RWPE1 (cell line): ENCODE measurements around the gene NFATC1.

Experiments used
- CTCF ChIA-PET: fragments of 350-600 bp; sonication (Branson Sonifier 250); formaldehyde crosslinking; extraction: SDS; loops from one replicate; lab custom pipeline; 2021; lab: Yijun Ruan, JAX
- POLR2A ChIA-PET: fragments of 400-600 bp; formaldehyde crosslinking; extraction: SDS; loops from one replicate; lab custom pipeline; 2020; ENCODE audit warnings: antibody characterized with exemption; ENCODE audit not compliant: low non-redundant PET; lab: Yijun Ruan, JAX
- DNase-seq: peaks from one replicate; pipeline ENCODE4 v3.0.0; 2012; ENCODE audit warnings: low spot score
- H3K27ac ChIP-seq: fragments of 450-650 bp; 2 replicates; pipeline ENCODE4 v1.5.1; 2017
- CTCF ChIP-seq: fragments of 450-650 bp; conservative IDR thresholded peaks from 2 replicates; pipeline ENCODE4 v1.5.1; 2017; ENCODE audit warnings: low read depth, mild to moderate bottlenecking

The NFATC1 gene

GRCh38 chr18:79386547-79386946, 9.2 kb upstream of the NFATC1 start:
- DNase-seq, result no peak
- POLR2A ChIA-PET, result no interaction called here
- TF ChIP-seq CTCF, result no peak
- no peak overlapping the region for H3K27ac ChIP-seq
- CTCF ChIA-PET, result no interaction called here

- ChIA-PET CTCF (interaction anchor here (0.6 kb wide), 1 partner anchor 138 kb away, joined by 3 read pairs; no protein-coding TSS in a partner anchor), POLR2A (no interaction called here)
- no peak overlapping the region for H3K27ac ChIP-seq
- no peak for TF ChIP-seq CTCF
- DNase-seq, result no peak
These were observed 8.5 kb upstream of the NFATC1 start for GRCh38 chr18:79387214-79387613.

GRCh38 chr18:79387615-79388014, 8.1 kb upstream of the NFATC1 start:
- TF ChIP-seq CTCF, result no peak
- POLR2A ChIA-PET, result no interaction called here
- CTCF ChIA-PET, result interaction anchor here (0.6 kb wide), 1 partner anchor 138 kb away, joined by 3 read pairs; no protein-coding TSS in a partner anchor
- DNase-seq, result no peak
- no peak overlapping the region for H3K27ac ChIP-seq

GRCh38 chr18:79388043-79388442, 7.7 kb upstream of the NFATC1 start:
- ChIA-PET POLR2A (no interaction called here), CTCF (no interaction called here)
- H3K27ac ChIP-seq, result no peak overlapping the region
- DNase-seq, result no peak
- no peak for TF ChIP-seq CTCF

GRCh38 chr18:79389689-79390088, 6.0 kb upstream of the NFATC1 start:
- TF ChIP-seq CTCF, result no peak
- ChIA-PET POLR2A (no interaction called here), CTCF (no interaction called here)
- no peak overlapping the region for H3K27ac ChIP-seq
- DNase-seq, result no peak

GRCh38 chr18:79392226-79392625, 3.5 kb upstream of the NFATC1 start:
- no peak overlapping the region for H3K27ac ChIP-seq
- DNase-seq, result no peak
- ChIA-PET POLR2A (no interaction called here), CTCF (no interaction called here)
- TF ChIP-seq CTCF, result no peak
